GM18867 (cell line): ENCODE results near the gene CELF3.
"Not testable (repeated sequence)": the region's sequence is repeated elsewhere in the genome, so short reads cannot be mapped to it uniquely, and the experiment has no call there.

Source experiments
- ATAC-seq: cut with Tn5 transposase; IDR thresholded peaks from one replicate; pipeline ENCODE4 v1.9.1; 2021; ENCODE audit warnings: mild to moderate bottlenecking, moderate library complexity; ENCODE audit not compliant: unreplicated experiment

Gene CELF3

GRCh38 chr1:151716771-151717631 is at the start of gene CELF3:
Gene CELF3 (minus strand): TSS chr1:151716803. CDS start chr1:151716020, 783 bp downstream.
- ATAC-seq = no peak

DNA sequence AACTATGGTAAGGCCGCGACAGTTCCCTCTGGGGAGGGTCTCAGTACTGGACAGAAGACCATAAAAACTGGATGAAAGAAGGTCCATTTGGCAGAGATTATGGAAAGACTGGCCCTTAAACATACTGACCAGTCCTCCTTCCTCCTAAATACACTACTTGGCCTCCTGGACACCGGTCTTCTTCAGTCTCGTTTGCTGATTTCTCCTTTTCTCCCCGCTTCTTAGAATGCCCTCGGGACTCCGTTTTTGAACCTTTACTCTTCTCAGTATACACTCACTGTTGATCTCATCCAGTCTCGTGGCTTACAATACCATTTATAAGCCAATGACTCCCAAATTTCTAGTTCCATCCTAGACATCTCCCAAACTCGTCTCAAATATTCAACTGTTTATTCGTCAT is 47.4 kb upstream of the CELF3 start:
- ATAC-seq = no peak

DNA sequence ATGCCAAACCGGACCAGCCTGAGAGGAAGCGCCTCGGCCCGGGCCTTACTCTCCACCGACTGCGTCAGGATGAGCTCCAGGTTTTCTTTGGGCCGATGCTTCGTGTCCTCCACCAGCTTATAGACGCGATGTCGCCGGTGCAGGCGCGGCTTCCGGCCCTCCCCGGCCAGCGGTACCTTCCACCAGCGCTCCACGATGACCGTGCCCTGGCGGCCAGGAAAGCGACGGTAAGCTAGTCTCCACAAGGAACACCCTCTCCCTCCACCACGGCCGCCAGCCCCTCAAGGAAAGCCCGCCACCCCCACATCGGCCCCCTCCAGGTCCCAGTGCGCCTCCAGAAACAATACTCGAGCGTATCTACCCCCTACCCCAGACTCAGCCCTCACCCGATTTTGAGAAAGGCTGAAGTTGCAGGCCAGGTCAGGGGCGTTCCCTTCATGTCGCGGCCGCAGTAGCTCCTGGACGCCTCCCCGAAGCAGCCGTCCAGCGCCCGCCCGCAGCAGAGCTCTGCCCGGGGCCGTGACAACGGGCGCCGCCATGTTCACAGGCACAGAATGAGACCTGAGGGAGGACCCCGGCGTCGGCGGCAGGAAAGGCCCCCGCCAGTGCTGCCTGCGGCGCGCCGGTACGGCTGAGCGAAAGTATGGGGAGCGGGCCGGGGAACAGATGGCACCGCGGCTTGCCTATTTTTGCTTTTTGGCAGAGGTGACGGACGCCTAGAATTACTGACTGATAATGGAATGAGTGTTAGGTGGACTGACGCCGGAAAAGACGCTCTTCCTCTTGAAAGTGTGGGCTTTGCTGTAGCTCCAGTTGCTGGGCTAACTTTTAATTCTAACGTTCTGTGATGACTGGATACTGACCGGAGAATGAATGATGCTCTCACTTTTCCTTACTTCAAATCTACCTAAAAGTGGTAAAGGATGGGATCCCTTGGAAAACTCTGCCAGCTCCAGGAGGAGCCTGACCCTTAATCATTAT is 46.6 kb upstream of the CELF3 start, which contains the start of gene MRPL9:
Gene MRPL9, minus strand, starts transcription at position 556 of the 981 bp plus-strand sequence. Its CDS starts 17 bp downstream, at position 539.
- ATAC-seq = peak; percentile 97

- no peak for ATAC-seq
Observed at GRCh38 chr1:151760597-151761385, 44.2 kb upstream of the CELF3 start.

GRCh38 chr1:151759241-151759640 is 42.6 kb upstream of the CELF3 start:
- ATAC-seq = no peak

- ATAC-seq = no peak
Observed at GRCh38 chr1:151756291-151756690, 39.7 kb upstream of the CELF3 start.

- ATAC-seq = no peak
Observed at GRCh38 chr1:151741516-151741915, 24.9 kb upstream of the CELF3 start.

DNA sequence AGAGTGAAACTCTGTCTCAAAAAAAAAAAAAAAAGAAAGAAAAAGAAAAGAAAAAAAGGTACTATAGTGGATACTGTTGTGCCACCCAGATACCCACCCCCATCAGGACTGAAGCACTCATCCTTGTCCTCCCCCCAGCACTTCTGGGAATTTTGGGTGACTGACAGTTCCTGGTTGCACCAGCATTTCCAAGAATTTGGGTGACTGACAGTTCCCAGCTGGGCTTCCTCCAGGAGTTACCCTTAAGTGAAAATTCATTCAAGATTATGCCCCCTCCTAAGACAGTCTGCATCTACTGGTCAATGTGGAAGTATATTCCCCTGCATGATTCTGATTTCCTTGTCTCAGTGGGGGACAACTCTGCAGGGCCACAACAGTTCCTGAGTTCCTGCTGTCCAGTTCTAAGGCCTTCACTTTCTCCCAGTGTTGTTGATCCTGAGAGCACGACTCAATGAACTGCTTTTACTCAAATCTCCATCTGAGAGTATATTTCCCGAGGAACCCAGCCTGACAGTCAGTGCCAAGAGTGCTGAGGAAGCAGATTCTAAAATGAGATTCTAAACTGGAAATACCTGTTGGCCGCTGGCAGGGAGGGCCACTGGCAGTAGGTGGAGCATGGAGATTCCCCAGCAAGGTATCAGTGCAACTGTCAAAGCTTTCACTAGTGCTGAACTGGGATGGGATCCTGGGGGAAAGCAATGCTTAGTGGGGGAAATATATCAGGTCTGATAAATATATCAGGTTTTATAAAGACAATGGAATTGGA is 23.2 kb upstream of the CELF3 start:
- ATAC-seq = no peak

DNA sequence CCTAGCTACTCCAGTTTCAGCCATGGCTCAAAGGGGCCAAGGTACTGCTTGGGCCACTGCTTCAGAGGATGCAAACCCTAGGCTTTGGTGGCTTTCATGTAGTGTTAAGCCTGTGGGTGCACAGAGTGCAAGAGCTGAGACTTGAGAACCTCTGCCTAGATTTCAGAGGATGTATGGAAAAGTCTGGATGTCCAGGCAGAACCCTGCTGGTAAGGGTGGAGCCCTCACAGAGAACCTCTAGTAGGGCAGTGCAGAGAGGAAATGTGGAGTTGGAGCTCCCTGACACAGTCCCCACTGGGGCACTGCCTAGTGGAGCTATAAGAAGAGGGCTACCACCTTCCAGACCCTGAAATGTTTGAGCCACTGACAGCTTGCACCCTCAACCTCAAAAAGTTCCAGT is 20.9 kb upstream of the CELF3 start:
- no peak for ATAC-seq

- ATAC-seq = no peak
Observed at GRCh38 chr1:151737026-151737425, 20.4 kb upstream of the CELF3 start.

DNA sequence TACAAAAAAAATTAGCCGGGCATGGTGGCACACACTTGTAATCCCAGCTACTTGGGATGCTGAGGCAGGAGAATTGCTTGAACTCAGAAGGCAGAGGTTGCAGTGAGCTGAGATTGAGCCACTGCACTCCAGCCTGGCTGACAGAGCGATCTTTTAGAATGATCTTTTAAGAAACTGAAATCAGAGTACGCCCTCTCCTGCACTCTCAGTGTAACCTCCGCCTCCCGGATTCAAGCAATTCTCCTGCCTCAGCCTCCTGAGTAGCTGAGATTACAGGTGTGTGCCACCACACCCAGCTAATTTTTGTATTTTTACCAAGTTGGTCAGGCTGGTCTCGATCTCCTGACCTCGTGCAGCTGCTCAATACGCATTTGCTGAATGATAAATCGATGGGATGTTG is 17.4 kb upstream of the CELF3 start:
- not testable (repeated sequence) for ATAC-seq

DNA sequence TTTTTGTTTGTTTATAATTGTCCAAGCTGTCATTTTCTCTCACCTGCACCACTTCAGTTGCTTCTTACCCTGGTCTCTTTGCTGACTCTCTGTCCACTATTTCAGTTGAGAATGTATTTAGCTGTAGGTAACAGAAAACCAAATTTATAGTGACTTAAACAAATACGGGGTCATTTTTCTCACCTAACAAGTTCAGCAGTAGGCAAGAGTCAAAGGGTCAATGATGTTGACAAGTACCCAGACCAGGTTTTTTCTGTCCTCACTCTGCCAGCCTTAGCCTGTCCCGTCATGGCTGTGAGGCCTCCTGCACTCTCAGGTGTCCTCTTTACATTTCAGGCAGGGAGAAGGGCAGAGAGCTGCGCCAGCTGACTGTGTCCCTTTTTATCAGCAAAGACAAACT is 16.5 kb upstream of the CELF3 start:
- ATAC-seq = no peak

DNA sequence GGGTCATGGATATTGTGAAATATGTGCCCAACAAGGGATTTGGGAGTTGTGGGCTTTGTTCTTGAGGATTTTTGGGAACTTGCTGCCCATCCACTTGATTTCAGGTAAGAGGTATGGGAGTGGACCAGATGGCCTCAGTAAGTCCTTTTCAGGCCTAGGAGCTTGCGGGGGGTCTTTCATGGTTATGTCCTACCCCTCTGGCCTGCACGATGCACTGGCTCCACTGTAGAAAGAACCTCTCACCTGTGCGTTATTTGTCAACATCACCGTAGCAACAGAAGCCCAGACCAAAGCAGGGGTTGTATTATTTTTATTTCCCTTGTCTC is 13.3 kb upstream of the CELF3 start:
- no peak for ATAC-seq

- ATAC-seq = no peak
Observed at GRCh38 chr1:151729157-151729965, 12.8 kb upstream of the CELF3 start.

- no peak for ATAC-seq
Observed at GRCh38 chr1:151728151-151729054, 11.8 kb upstream of the CELF3 start.

- ATAC-seq = no peak
Observed at GRCh38 chr1:151723726-151724370, 7.2 kb upstream of the CELF3 start.

- no peak for ATAC-seq
Observed at GRCh38 chr1:151721788-151722510, 5.3 kb upstream of the CELF3 start.
